ENCODE measurements around the gene GPR146.

The GPR146 gene

DNA sequence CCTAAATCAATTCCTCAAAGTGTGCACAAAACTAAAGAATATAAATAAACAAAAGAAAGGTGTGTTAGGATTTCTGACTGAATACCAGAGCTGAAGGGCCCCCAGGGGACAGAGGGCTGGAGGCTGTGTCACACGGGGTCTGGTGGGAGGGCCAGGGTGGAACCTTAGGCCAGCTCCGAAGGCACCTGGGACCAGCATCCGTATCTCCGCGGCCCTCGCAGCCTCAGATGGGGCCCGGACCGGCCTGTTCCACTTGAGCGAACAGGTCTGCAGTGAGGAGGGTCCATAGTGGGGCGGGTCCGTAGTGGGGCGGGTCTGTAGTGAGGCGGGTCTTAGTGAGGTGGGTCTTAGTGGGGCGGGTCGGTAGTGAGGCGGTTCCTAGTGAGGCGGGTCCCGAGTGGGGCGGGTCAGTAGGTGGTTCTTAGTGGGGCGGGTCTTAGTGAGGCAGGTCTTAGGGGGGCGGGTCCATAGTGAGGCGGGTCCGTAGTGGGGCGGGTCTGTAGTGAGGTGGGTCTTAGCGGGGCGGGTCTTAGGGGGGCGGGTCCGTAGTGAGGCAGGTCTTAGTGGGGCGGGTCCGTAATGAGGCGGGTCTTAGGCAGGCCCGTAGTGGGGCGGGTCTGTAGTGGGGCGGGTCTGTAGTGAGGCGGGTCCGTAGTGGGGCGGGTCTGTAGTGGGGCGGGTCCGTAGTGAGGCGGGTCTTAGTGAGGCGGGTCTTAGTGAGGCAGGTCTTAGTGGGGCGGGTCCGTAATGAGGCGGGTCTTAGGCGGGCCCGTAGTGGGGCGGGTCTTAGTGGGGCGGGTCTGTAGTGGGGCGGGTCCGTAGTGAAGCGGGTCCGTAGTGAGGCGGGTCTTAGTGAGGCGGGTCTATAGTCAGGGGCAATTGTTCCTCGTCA, 15.1 kb downstream of the GPR146 start:
- DNase-seq (ENCODE audit: low spot score) = peak; percentile 80
- no peak overlapping the region for H2BK120ac ChIP-seq (ENCODE audit: low read depth, low read length)
- H2AK5ac ChIP-seq (ENCODE audit: low read depth, low read length) = peak overlapping the region; percentile 82
- H3K23ac ChIP-seq (ENCODE audit: low read depth, low read length, poor library complexity) = peak overlapping the region; percentile 6
- peaks cover 10 to 29% of the 10 kb centered on the region in 2 donors for H3K4me1 ChIP-seq (ENCODE audit: control insufficient read depth in 2 of 2, insufficient read depth in 1 of 2, low read depth in 1 of 2, low read length in 2 of 2)
- H3K4me2 ChIP-seq (ENCODE audit: insufficient read depth, low read length, poor library complexity, severe bottlenecking) = peak overlapping the region; percentile 52
- H3K27me3 ChIP-seq (ENCODE audit: control insufficient read depth in 3 of 3, insufficient read depth in 3 of 3, low read depth in 1 of 3, low read length in 3 of 3) = peaks cover 0 to 2% (median 0%) of the 10 kb centered on the region in 3 experiments
- H2BK12ac ChIP-seq (ENCODE audit: low read length) = no peak overlapping the region
- peaks cover 7 to 9% of the 10 kb centered on the region in 2 donors for H3K36me3 ChIP-seq (replicated peaks in 1 of 2; ENCODE audit: control insufficient read depth in 2 of 2, insufficient read depth in 2 of 2, low read length in 2 of 2)
- no peaks in the 10 kb centered on the region for H3K9me3 ChIP-seq (replicated peaks in 1 of 2; ENCODE audit: control insufficient read depth in 2 of 2, insufficient read depth in 1 of 2, low read depth in 1 of 2, low read length in 2 of 2)
- peak overlapping the region; percentile 85 for H3K18ac ChIP-seq (ENCODE audit: low read length)
- H3K27ac ChIP-seq (replicated peaks; ENCODE audit: low read length) = peak overlapping the region; percentile 3
- H3K4ac ChIP-seq (ENCODE audit: low read length) = no peak overlapping the region
- no CpG with 5 or more reads among the region's 55 CpGs for WGBS, 2 donors (ENCODE audit: extremely low coverage in 2 of 2, insufficient read length in 2 of 2, insufficient replicate concordance in 1 of 2)
- H3K9ac ChIP-seq (ENCODE audit: low read depth, low read length, poor library complexity) = no peak overlapping the region
- no peak overlapping the region for H2AFZ ChIP-seq (ENCODE audit: low read length)
- H4K91ac ChIP-seq (ENCODE audit: low read depth, low read length, poor library complexity) = no peak overlapping the region
- no peak overlapping the region for H3K4me3 ChIP-seq (ENCODE audit: low read length in 2 of 2)
- H3K14ac ChIP-seq (ENCODE audit: low read length) = no peak overlapping the region
- no peak overlapping the region for H2BK5ac ChIP-seq (ENCODE audit: low read length)
- peaks cover 17% of the 10 kb centered on the region for H3K79me1 ChIP-seq (ENCODE audit: low read depth, low read length)
- H2BK15ac ChIP-seq (ENCODE audit: low read length) = no peak overlapping the region
- H4K8ac ChIP-seq (ENCODE audit: low read depth, low read length) = no peak overlapping the region

DNA sequence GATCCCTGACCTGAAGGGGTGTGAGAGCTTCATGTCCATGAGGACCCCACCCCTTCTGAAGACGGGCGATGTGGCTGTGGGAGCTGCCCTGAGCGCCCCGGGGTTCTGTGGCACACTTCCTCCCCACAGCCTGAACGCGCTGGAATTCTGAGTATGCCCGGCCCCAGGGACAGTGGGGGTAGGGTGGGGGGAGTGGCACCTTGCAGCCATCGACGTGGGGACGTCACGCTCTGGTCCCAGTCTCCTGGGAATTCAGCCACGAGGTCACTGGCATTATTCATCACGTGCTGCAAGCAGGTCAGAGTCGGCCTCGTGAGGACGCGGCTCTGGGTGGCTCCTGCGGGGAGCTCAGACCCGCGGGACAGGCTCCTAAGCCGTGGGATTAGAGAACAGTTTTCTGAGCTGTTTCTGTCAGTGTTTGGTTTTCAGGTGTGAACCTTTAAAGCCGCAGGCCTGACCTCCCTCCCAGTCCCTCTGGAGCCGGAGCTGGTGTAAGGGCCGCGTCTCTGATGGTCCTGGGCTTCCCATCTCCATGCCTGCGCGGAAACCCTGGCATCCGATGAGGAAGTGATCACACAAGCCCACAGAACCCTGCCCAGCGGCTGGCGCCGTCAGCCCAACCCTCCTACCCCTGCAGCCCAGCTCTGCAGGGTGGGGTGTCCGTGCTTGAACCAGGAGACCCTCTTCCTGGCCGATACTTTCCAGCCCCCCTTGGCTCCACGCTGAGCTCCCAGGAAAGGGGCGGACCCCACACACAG, 16.1 kb downstream of the GPR146 start:
- WGBS, 2 donors (ENCODE audit: extremely low coverage in 2 of 2, insufficient read length in 2 of 2, insufficient replicate concordance in 1 of 2) = no CpG with 5 or more reads among the region's 35 CpGs
- Histone ChIP-seq H3K14ac (ENCODE audit: low read length) (peak overlapping the region; percentile 11), H3K36me3 (replicated peaks in 1 of 2; ENCODE audit: control insufficient read depth in 2 of 2, insufficient read depth in 2 of 2, low read length in 2 of 2) (peaks cover 7 to 9% of the 10 kb centered on the region in 2 donors), H3K9ac (ENCODE audit: low read depth, low read length, poor library complexity) (peak overlapping the region; percentile 45), H4K91ac (ENCODE audit: low read depth, low read length, poor library complexity) (no peak overlapping the region), H4K8ac (ENCODE audit: low read depth, low read length) (no peak overlapping the region), H3K9me3 (replicated peaks in 1 of 2; ENCODE audit: control insufficient read depth in 2 of 2, insufficient read depth in 1 of 2, low read depth in 1 of 2, low read length in 2 of 2) (no peaks in the 10 kb centered on the region), H2BK12ac (ENCODE audit: low read length) (no peak overlapping the region), H3K27ac (replicated peaks; ENCODE audit: low read length) (no peak overlapping the region), H3K4ac (ENCODE audit: low read length) (no peak overlapping the region), H3K23ac (ENCODE audit: low read depth, low read length, poor library complexity) (peak overlapping the region; percentile 49), H2AK5ac (ENCODE audit: low read depth, low read length) (peak overlapping the region; percentile 94), H2BK15ac (ENCODE audit: low read length) (peak overlapping the region; percentile 14), H3K79me1 (ENCODE audit: low read depth, low read length) (peaks cover 14% of the 10 kb centered on the region), H2AFZ (ENCODE audit: low read length) (no peak overlapping the region), H3K4me3 (ENCODE audit: low read length in 2 of 2) (peak overlapping the region in 1 of 2 donors; percentile 52), H3K27me3 (ENCODE audit: control insufficient read depth in 3 of 3, insufficient read depth in 3 of 3, low read depth in 1 of 3, low read length in 3 of 3) (peaks cover 0 to 2% (median 0%) of the 10 kb centered on the region in 3 experiments), H3K18ac (ENCODE audit: low read length) (peak overlapping the region; percentile 90), H3K4me2 (ENCODE audit: insufficient read depth, low read length, poor library complexity, severe bottlenecking) (peak overlapping the region; percentile 52), H2BK5ac (ENCODE audit: low read length) (no peak overlapping the region), H3K4me1 (ENCODE audit: control insufficient read depth in 2 of 2, insufficient read depth in 1 of 2, low read depth in 1 of 2, low read length in 2 of 2) (peaks cover 3 to 22% of the 10 kb centered on the region in 2 donors), H2BK120ac (ENCODE audit: low read depth, low read length) (no peak overlapping the region)
- no peak for DNase-seq (ENCODE audit: low spot score)

DNA sequence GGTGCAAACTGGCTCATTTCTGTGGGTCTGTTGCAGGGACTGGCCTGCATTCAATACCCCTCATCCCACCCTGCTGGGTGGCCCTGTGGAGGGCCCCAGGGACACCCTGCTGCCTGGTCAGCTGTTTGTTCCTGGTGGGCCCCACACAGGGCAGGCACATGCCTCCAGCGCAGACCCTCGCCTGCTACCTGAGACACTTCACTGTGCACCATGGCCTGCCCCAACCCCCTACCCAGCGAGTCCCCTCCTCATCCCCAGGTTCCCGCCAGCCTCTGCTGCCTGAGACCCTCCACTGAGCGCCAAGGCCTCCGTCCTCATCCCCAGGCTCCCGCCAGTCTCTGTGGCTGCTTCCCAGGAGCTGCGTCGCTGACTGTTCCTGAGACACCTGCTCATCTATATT, 16.8 kb downstream of the GPR146 start:
- Histone ChIP-seq H3K27me3 (ENCODE audit: control insufficient read depth in 3 of 3, insufficient read depth in 3 of 3, low read depth in 1 of 3, low read length in 3 of 3) (peaks cover 0 to 2% (median 0%) of the 10 kb centered on the region in 3 experiments), H3K27ac (replicated peaks; ENCODE audit: low read length) (no peak overlapping the region), H2BK5ac (ENCODE audit: low read length) (no peak overlapping the region), H2BK15ac (ENCODE audit: low read length) (no peak overlapping the region), H3K36me3 (replicated peaks in 1 of 2; ENCODE audit: control insufficient read depth in 2 of 2, insufficient read depth in 2 of 2, low read length in 2 of 2) (peaks cover 7 to 9% of the 10 kb centered on the region in 2 donors), H3K4me1 (ENCODE audit: control insufficient read depth in 2 of 2, insufficient read depth in 1 of 2, low read depth in 1 of 2, low read length in 2 of 2) (peaks cover 3 to 23% of the 10 kb centered on the region in 2 donors), H3K4me2 (ENCODE audit: insufficient read depth, low read length, poor library complexity, severe bottlenecking) (no peak overlapping the region), H2BK120ac (ENCODE audit: low read depth, low read length) (no peak overlapping the region), H3K9me3 (replicated peaks in 1 of 2; ENCODE audit: control insufficient read depth in 2 of 2, insufficient read depth in 1 of 2, low read depth in 1 of 2, low read length in 2 of 2) (no peaks in the 10 kb centered on the region), H2BK12ac (ENCODE audit: low read length) (no peak overlapping the region), H3K79me1 (ENCODE audit: low read depth, low read length) (peaks cover 14% of the 10 kb centered on the region), H3K23ac (ENCODE audit: low read depth, low read length, poor library complexity) (no peak overlapping the region), H3K14ac (ENCODE audit: low read length) (no peak overlapping the region), H3K18ac (ENCODE audit: low read length) (peak overlapping the region; percentile 20), H4K8ac (ENCODE audit: low read depth, low read length) (no peak overlapping the region), H4K91ac (ENCODE audit: low read depth, low read length, poor library complexity) (no peak overlapping the region), H2AFZ (ENCODE audit: low read length) (no peak overlapping the region), H3K4ac (ENCODE audit: low read length) (no peak overlapping the region), H2AK5ac (ENCODE audit: low read depth, low read length) (peak overlapping the region; percentile 12), H3K4me3 (ENCODE audit: low read length in 2 of 2) (peak overlapping the region in 1 of 2 donors; percentile 36), H3K9ac (ENCODE audit: low read depth, low read length, poor library complexity) (no peak overlapping the region)
- no CpG with 5 or more reads among the region's 9 CpGs for WGBS, 2 donors (ENCODE audit: extremely low coverage in 2 of 2, insufficient read length in 2 of 2, insufficient replicate concordance in 1 of 2)
- no peak for DNase-seq (ENCODE audit: low spot score)
